Natural killer cell (primary cell): Measurements from ENCODE around the gene DENND1C. TPM values are rescaled to one million over a fixed set of nuclear protein-coding genes. Genes with fewer than 3 reads are reported as not detected.

Experiments
- ATAC-seq, 3 donors: fragments of 150-1000 bp in 2 of 3; fragments of 200-7000 bp in 1 of 3; cut with Tn5 transposase; 1 replicate in 1 of 3; 2 replicates in 2 of 3; pipeline ENCODE4 v1.10.0; 2021; ENCODE audit warnings: mild to moderate bottlenecking in 2 of 3, moderate library complexity in 2 of 3
- DNase-seq, 2 donors: peaks; one replicate each; pipeline versions ENCODE4 v3.0.0 to v3.0.0-alpha.2; 2013 to 2021; ENCODE audit warnings: mixed read lengths in 1 of 2
- H3K27ac ChIP-seq: one replicate; pipeline ENCODE4 v1.5.1; 2013; ENCODE audit warnings: mild to moderate bottlenecking, low read length
- H3K27me3 ChIP-seq: one replicate; pipeline ENCODE4 v1.6.1; 2013; ENCODE audit warnings: low read length; ENCODE audit not compliant: control insufficient read depth, insufficient read depth
- H3K36me3 ChIP-seq: one replicate; pipeline ENCODE4 v1.6.1; 2013; ENCODE audit warnings: low read length; ENCODE audit not compliant: control insufficient read depth, insufficient read depth
- H3K4me1 ChIP-seq: one replicate; pipeline ENCODE4 v1.6.1; 2013; ENCODE audit warnings: low read length; ENCODE audit not compliant: control insufficient read depth, insufficient read depth
- H3K4me3 ChIP-seq: one replicate; pipeline ENCODE4 v1.5.1; 2013; ENCODE audit warnings: low read length
- H3K9me3 ChIP-seq: one replicate; pipeline ENCODE4 v1.6.1; 2013; ENCODE audit warnings: low read length; ENCODE audit not compliant: control insufficient read depth, insufficient read depth
- H3K27ac Mint-ChIP-seq, 2 donors: one replicate each; pipeline ENCODE4 v1.8.0; 2022; ENCODE audit warnings: mild to moderate bottlenecking in 2 of 2, mixed read lengths in 2 of 2, moderate library complexity in 1 of 2
- H3K27me3 Mint-ChIP-seq, 2 donors: one replicate each; pipeline ENCODE4 v1.8.0; 2022; ENCODE audit warnings: low read depth in 2 of 2, mixed read lengths in 2 of 2
- H3K36me3 Mint-ChIP-seq: one replicate; pipeline ENCODE4 v1.8.0; 2022; ENCODE audit warnings: mixed read lengths
- H3K4me1 Mint-ChIP-seq, 2 donors: one replicate each; pipeline ENCODE4 v1.8.0; 2022; ENCODE audit warnings: mixed read lengths in 2 of 2
- H3K4me3 Mint-ChIP-seq: one replicate; pipeline ENCODE4 v1.8.0; 2022; ENCODE audit warnings: mild to moderate bottlenecking, moderate library complexity, mixed read lengths
- H3K9me3 Mint-ChIP-seq, 2 donors: one replicate each; pipeline ENCODE4 v1.8.0; 2022; ENCODE audit warnings: mixed read lengths in 2 of 2
- CTCF ChIP-seq: fragments of 200-600 bp; IDR thresholded peaks from one replicate; pipeline ENCODE4 v1.8.0; 2022; ENCODE audit warnings: antibody characterized with exemption
- WGBS: methylation state at CpG from one replicate; pipeline ENCODE4 v1.1.7; 2013; ENCODE audit warnings: missing lambda C conversion rate; ENCODE audit not compliant: insufficient coverage; 5-methylcytosine and 5-hydroxymethylcytosine counted together
- intact Hi-C: fragments of 100-400 bp; cut with micrococcal nuclease; formaldehyde crosslinking; loops from one replicate; pipeline ENCODE4 v1.14.2; 2022
- total RNA-seq, 4 donors: library from RNA; stranded (reverse); fragments of 120-200 nt in 1 of 4; gene quantifications; one replicate each; pipeline versions ENCODE4 v1.2.3 to v1.2.4, GENCODE V29; 2013 to 2022

The DENND1C gene
- total RNA-seq, 3 donors from 2014 or later (not counting 1 experiment from before 2014, with no cell fraction given): 175 to 197 (median 188) TPM

- H3K27me3 Mint-ChIP-seq: no peaks in the 10 kb centered on the region
- H3K4me3 Mint-ChIP-seq: no peak overlapping the region
- Histone ChIP-seq H3K36me3 (no peaks in the 10 kb centered on the region), H3K4me3 (no peak overlapping the region), H3K27me3 (no peaks in the 10 kb centered on the region), H3K9me3 (no peaks in the 10 kb centered on the region), H3K27ac (no peak overlapping the region), H3K4me1 (no peaks in the 10 kb centered on the region)
- no peak overlapping the region for H3K27ac Mint-ChIP-seq
- TF ChIP-seq CTCF: no peak
- intact Hi-C loops: no loop called here
- 96% methylated on average over 13 of the region's 13 CpGs for WGBS
- H3K36me3 Mint-ChIP-seq: no peaks in the 10 kb centered on the region
- no peaks in the 10 kb centered on the region for H3K4me1 Mint-ChIP-seq
- DNase-seq (no peak), ATAC-seq (no peak)
- H3K9me3 Mint-ChIP-seq: no peaks in the 10 kb centered on the region
Measured at GRCh38 chr19:6443986-6444385, 37.6 kb downstream of the DENND1C start.

DNA sequence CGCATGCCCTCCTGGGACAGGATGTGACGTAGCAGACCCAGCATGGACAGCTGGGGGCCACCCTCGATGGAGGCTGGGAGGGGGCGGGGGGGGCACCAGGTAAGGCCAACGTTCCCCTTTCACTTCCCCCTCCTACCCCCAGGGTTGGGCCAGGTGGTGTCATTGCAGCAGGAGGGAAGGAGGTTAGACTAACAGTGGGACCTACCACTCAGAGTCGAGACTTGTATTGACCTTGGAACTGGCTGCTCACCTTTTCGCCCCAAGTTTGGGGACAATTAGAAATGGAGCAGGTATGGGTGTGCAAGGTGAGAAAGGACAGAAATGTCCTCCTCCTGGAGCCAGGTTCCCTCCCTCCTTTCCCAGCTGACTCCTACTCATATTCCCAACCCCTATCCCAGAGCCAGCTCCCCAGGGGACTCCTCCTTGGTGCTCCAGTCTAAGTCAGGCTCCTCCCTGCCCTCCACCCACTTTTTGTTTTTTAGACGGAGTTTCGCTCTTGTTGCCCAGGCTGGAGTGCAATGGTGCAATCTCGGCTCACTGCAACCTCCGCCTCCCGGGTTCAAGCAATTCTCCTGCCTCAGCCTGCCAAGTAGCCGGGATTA is 39.4 kb downstream of the DENND1C start:
- Mint-ChIP-seq H3K27me3 (no peaks in the 10 kb centered on the region), H3K36me3 (no peaks in the 10 kb centered on the region), H3K4me3 (no peak overlapping the region), H3K9me3 (no peaks in the 10 kb centered on the region), H3K27ac (no peak overlapping the region), H3K4me1 (no peaks in the 10 kb centered on the region)
- H3K27me3 ChIP-seq: no peaks in the 10 kb centered on the region
- no peak for TF ChIP-seq CTCF
- H3K4me1 ChIP-seq: no peaks in the 10 kb centered on the region
- intact Hi-C loops: no loop called here
- WGBS: 89% methylated on average over 11 of the region's 13 CpGs
- DNase-seq: no peak
- ATAC-seq: no peak
- H3K27ac ChIP-seq: no peak overlapping the region
- no peaks in the 10 kb centered on the region for H3K36me3 ChIP-seq
- H3K4me3 ChIP-seq: no peak overlapping the region
- H3K9me3 ChIP-seq: no peaks in the 10 kb centered on the region

GRCh38 chr19:6440905-6441304 is 40.7 kb downstream of the DENND1C start:
- TF ChIP-seq CTCF: no peak
- ATAC-seq (no peak), DNase-seq (no peak)
- H3K27me3 Mint-ChIP-seq: no peaks in the 10 kb centered on the region
- Histone ChIP-seq H3K4me3 (no peak overlapping the region), H3K36me3 (no peaks in the 10 kb centered on the region), H3K27ac (no peak overlapping the region), H3K9me3 (no peaks in the 10 kb centered on the region), H3K27me3 (no peaks in the 10 kb centered on the region), H3K4me1 (no peaks in the 10 kb centered on the region)
- intact Hi-C loops: no loop called here
- 89% methylated on average over 3 of the region's 3 CpGs for WGBS
- no peaks in the 10 kb centered on the region for H3K36me3 Mint-ChIP-seq
- no peaks in the 10 kb centered on the region for H3K4me1 Mint-ChIP-seq
- H3K4me3 Mint-ChIP-seq: no peak overlapping the region
- no peaks in the 10 kb centered on the region for H3K9me3 Mint-ChIP-seq
- no peak overlapping the region for H3K27ac Mint-ChIP-seq

DNA sequence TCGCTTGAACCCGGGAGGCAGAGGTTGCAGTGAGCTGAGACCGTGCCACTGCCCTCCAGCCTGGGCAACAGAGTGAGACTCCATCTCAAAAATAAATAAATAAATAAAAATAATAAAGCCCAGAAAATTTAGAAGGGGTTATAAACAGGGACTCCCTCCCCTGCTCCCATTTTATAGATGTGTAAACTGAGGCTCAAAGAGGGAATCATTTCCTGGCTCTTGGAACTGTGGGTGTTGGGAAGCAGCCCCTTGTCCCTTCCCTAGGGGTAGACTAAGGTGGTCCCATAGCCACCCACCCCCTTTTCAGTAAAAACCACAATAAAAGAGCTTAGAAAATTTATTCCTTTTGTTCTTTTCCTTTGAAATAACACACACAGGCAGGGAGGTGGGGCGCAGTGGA is 41.8 kb downstream of the DENND1C start:
- Mint-ChIP-seq H3K27ac (no peak overlapping the region), H3K4me3 (no peak overlapping the region), H3K27me3 (no peaks in the 10 kb centered on the region), H3K9me3 (no peaks in the 10 kb centered on the region), H3K4me1 (no peaks in the 10 kb centered on the region), H3K36me3 (no peaks in the 10 kb centered on the region)
- Histone ChIP-seq H3K4me1 (no peaks in the 10 kb centered on the region), H3K27me3 (no peaks in the 10 kb centered on the region), H3K27ac (no peak overlapping the region), H3K4me3 (no peak overlapping the region), H3K36me3 (no peaks in the 10 kb centered on the region), H3K9me3 (no peaks in the 10 kb centered on the region)
- intact Hi-C loops: no loop called here
- TF ChIP-seq CTCF: no peak
- ATAC-seq (no peak), DNase-seq (no peak)
- no CpG with 5 or more reads among the region's 4 CpGs for WGBS
